ENCODE data around the gene PHF3. TPM values are rescaled to one million over a fixed set of nuclear protein-coding genes. Genes with fewer than 3 reads are reported as not detected.

The PHF3 gene
- total and polyA plus RNA-seq, 4 donors, result 8.3 to 137 (median 25.2) TPM

DNA sequence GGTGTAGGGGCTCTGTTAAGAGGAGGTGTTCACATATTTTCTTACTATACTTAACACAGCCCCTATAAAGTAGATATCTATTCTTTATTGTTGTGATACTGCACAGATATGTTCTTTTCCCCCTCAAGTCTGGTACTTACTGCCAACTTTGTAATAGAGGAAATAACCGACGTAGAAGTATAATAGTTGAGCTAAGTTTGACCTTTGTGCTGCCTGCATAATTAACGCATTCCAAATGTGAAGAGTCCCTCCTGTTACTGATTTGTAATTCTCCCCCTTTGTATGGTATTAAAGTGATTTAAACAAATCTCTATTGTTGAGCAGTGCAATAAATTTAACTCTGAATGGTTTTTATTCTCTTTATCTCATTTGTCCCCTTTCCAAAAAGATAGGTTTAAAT lies 39.0 kb downstream of the PHF3 start:
- TF ChIP-seq, protein P1, sequence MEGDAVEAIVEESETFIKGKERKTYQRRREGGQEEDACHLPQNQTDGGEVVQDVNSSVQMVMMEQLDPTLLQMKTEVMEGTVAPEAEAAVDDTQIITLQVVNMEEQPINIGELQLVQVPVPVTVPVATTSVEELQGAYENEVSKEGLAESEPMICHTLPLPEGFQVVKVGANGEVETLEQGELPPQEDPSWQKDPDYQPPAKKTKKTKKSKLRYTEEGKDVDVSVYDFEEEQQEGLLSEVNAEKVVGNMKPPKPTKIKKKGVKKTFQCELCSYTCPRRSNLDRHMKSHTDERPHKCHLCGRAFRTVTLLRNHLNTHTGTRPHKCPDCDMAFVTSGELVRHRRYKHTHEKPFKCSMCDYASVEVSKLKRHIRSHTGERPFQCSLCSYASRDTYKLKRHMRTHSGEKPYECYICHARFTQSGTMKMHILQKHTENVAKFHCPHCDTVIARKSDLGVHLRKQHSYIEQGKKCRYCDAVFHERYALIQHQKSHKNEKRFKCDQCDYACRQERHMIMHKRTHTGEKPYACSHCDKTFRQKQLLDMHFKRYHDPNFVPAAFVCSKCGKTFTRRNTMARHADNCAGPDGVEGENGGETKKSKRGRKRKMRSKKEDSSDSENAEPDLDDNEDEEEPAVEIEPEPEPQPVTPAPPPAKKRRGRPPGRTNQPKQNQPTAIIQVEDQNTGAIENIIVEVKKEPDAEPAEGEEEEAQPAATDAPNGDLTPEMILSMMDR (IDR thresholded peaks at IDR 0.05; ENCODE audit: control extremely low read depth, extremely low read depth), result no peak
- ATAC-seq (ENCODE audit: insufficient read depth, low FRiP score) (no peak), DNase-seq (no peak)
- Histone ChIP-seq H3K27ac (ENCODE audit: low read depth in 1 of 2, low read length in 1 of 2) (no peak overlapping the region), H3K4me1 (ENCODE audit: control insufficient read depth in 5 of 5, insufficient read depth in 5 of 5, low read length in 5 of 5) (peaks cover 0 to 31% (median 0%) of the 10 kb centered on the region in 5 donors), H3K9me3 (ENCODE audit: control insufficient read depth in 4 of 4, insufficient read depth in 3 of 4, low read length in 3 of 4) (no peaks in the 10 kb centered on the region), H3K9ac (ENCODE audit: insufficient read depth in 1 of 2, low read length in 2 of 2) (no peak overlapping the region), H3K27me3 (ENCODE audit: control insufficient read depth in 3 of 3, insufficient read depth in 3 of 3, low read length in 2 of 3) (no peaks in the 10 kb centered on the region), H3K4me3 (no peak overlapping the region), H3K36me3 (ENCODE audit: control insufficient read depth in 4 of 4, insufficient read depth in 4 of 4, low read length in 4 of 4) (peaks cover 0 to 14% (median 6%) of the 10 kb centered on the region in 4 donors)
- 57 to 75% methylated on average over 3 of the region's 3 CpGs for WGBS, 2 donors

- Histone ChIP-seq H3K36me3 (ENCODE audit: control insufficient read depth in 4 of 4, insufficient read depth in 4 of 4, low read length in 4 of 4) (peaks cover 0 to 18% (median 6%) of the 10 kb centered on the region in 4 donors), H3K4me3 (no peak overlapping the region), H3K27ac (ENCODE audit: low read depth in 1 of 2, low read length in 1 of 2) (no peak overlapping the region), H3K27me3 (ENCODE audit: control insufficient read depth in 3 of 3, insufficient read depth in 3 of 3, low read length in 2 of 3) (no peaks in the 10 kb centered on the region), H3K9ac (ENCODE audit: insufficient read depth in 1 of 2, low read length in 2 of 2) (no peak overlapping the region), H3K4me1 (ENCODE audit: control insufficient read depth in 5 of 5, insufficient read depth in 5 of 5, low read length in 5 of 5) (peaks cover 0 to 31% (median 0%) of the 10 kb centered on the region in 5 donors), H3K9me3 (ENCODE audit: control insufficient read depth in 4 of 4, insufficient read depth in 3 of 4, low read length in 3 of 4) (no peaks in the 10 kb centered on the region)
- DNase-seq, result no peak
- ATAC-seq (ENCODE audit: insufficient read depth, low FRiP score), result no peak
- TF ChIP-seq, protein P1 (IDR thresholded peaks at IDR 0.05; ENCODE audit: control extremely low read depth, extremely low read depth), result no peak
- 85 to 90% methylated on average over 1 of the region's 1 CpG for WGBS, 2 donors
Observed at GRCh38 chr6:63675138-63675537, 39.5 kb downstream of the PHF3 start.

DNA sequence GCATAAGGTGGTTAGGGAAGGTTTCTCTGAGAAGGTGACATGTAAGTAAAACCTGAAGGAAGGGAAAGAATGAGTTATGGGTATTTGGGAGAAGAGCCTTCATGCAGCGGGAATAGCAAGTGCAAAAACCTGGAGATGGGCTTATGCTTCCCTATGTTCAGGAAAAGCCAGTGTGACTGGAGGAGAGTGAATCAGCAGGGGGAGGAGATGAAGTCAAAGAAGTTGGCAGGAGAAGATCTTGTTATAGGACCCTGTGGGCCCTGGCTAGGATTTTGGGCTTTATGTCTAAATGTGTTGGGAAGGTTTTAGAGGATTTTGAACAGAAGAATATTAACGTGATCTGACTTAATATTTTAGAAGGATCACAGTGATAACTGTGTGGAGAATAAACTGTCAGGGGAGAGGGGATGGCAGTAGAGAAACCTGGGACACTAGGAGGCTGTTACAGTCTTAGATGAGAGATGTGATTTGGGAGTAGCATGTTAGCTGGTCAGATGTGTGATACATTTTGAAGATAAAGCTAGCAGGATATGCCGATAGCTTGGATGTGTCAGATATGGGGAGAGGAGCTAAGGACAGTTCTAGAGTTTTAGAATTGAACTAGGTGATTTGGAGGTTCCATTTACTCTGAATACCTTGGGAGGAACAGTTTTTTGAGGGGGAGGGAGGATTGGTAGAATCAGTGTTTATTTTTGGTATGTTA lies 41.0 kb downstream of the PHF3 start:
- Histone ChIP-seq H3K9me3 (ENCODE audit: control insufficient read depth in 4 of 4, insufficient read depth in 3 of 4, low read length in 3 of 4) (no peaks in the 10 kb centered on the region), H3K27me3 (ENCODE audit: control insufficient read depth in 3 of 3, insufficient read depth in 3 of 3, low read length in 2 of 3) (no peaks in the 10 kb centered on the region), H3K27ac (ENCODE audit: low read depth in 1 of 2, low read length in 1 of 2) (no peak overlapping the region), H3K9ac (ENCODE audit: insufficient read depth in 1 of 2, low read length in 2 of 2) (no peak overlapping the region), H3K36me3 (ENCODE audit: control insufficient read depth in 4 of 4, insufficient read depth in 4 of 4, low read length in 4 of 4) (peaks cover 0 to 27% (median 6%) of the 10 kb centered on the region in 4 donors), H3K4me3 (no peak overlapping the region), H3K4me1 (ENCODE audit: control insufficient read depth in 5 of 5, insufficient read depth in 5 of 5, low read length in 5 of 5) (peaks cover 0 to 31% (median 0%) of the 10 kb centered on the region in 5 donors)
- 93 to 94% methylated on average over 3 of the region's 3 CpGs for WGBS, 2 donors
- TF ChIP-seq, protein P1 (IDR thresholded peaks at IDR 0.05; ENCODE audit: control extremely low read depth, extremely low read depth), result no peak
- ATAC-seq (ENCODE audit: insufficient read depth, low FRiP score), result no peak
- no peak for DNase-seq

All from lung (tissue), 12 donors.